B cell (primary cell): ENCODE measurements around the gene PPP1R14C. TPM values are rescaled to one million over a fixed set of nuclear protein-coding genes. Genes with fewer than 3 reads are reported as not detected.

Experiments
- ATAC-seq: fragments of 200-7000 bp; cut with Tn5 transposase; one replicate; pipeline ENCODE4 v1.10.0; 2021; ENCODE audit warnings: low read depth, mild to moderate bottlenecking, moderate number of reproducible peaks, moderate library complexity
- CTCF ChIA-PET: fragments of 350-600 bp; sonication (Branson Sonifier 250); formaldehyde crosslinking; loops from one replicate; lab custom pipeline; 2021; ENCODE audit warnings: antibody characterized with exemption, inconsistent platforms; lab: Charles Lee
- POLR2A ChIA-PET: fragments of 350-600 bp; sonication (Branson Sonifier 250); formaldehyde crosslinking; loops from one replicate; lab custom pipeline; 2021; ENCODE audit warnings: antibody characterized with exemption; lab: Charles Lee
- DNase-seq: peaks from one replicate; pipeline ENCODE4 v3.0.0; 2013
- H2AFZ ChIP-seq: 2 replicates; pipeline ENCODE4 v1.6.1; 2012; ENCODE audit warnings: mild to moderate bottlenecking, low read depth, low read length; ENCODE audit not compliant: insufficient read depth, poor library complexity, severe bottlenecking
- H3K27ac ChIP-seq, 2 donors: 1 replicate in 1 of 2; 2 replicates in 1 of 2; pipeline ENCODE4 v1.5.1; 2012 to 2013; ENCODE audit warnings: low read length in 2 of 2, mild to moderate bottlenecking in 2 of 2, moderate library complexity in 1 of 2
- H3K27me3 ChIP-seq, 4 experiments: fragments of 200-600 bp in 1 of 4; sonication (generic) in 1 of 4; replicated peaks in 1 of 4; 1 replicate in 2 of 4; 2 replicates in 2 of 4; pipeline versions ENCODE4 v1.6.1 to v1.7.0; 2013 to 2016; ENCODE audit warnings: low read length in 3 of 4, mild to moderate bottlenecking in 2 of 4, mixed read lengths in 1 of 4, moderate library complexity in 1 of 4; ENCODE audit not compliant: insufficient read depth in 4 of 4, control insufficient read depth in 3 of 4; ENCODE audit errors: control extremely low read depth in 1 of 4
- H3K36me3 ChIP-seq, 2 experiments: replicated peaks in 1 of 2; 1 replicate in 1 of 2; 2 replicates in 1 of 2; pipeline versions ENCODE4 v1.6.1 to v1.7.1; 2013; ENCODE audit warnings: low read length in 1 of 2; ENCODE audit not compliant: insufficient read depth in 2 of 2, control insufficient read depth in 1 of 2; ENCODE audit errors: control extremely low read depth in 1 of 2, extremely low read depth in 1 of 2
- H3K4me1 ChIP-seq, 2 donors: fragments of 200-600 bp in 1 of 2; sonication (generic) in 1 of 2; 1 replicate in 1 of 2; 2 replicates in 1 of 2; pipeline versions ENCODE4 v1.5.1 to v1.6.1; 2013 to 2017; ENCODE audit warnings: low read length in 2 of 2; ENCODE audit not compliant: control insufficient read depth in 2 of 2, insufficient read depth in 2 of 2
- H3K4me2 ChIP-seq: replicated peaks from 2 replicates; pipeline ENCODE3; 2012; ENCODE audit warnings: mild to moderate bottlenecking, low read depth, low read length; ENCODE audit not compliant: poor library complexity, severe bottlenecking
- H3K4me3 ChIP-seq, 5 experiments: fragments of 200-600 bp in 1 of 5; sonication (generic) in 1 of 5; 1 replicate in 3 of 5; 2 replicates in 2 of 5; pipeline versions ENCODE4 v1.5.1 to v1.7.0; 2011 to 2016; ENCODE audit warnings: low read length in 4 of 5, mild to moderate bottlenecking in 4 of 5, low read depth in 2 of 5, control low read depth in 1 of 5, moderate library complexity in 1 of 5; ENCODE audit not compliant: insufficient read depth in 1 of 5; ENCODE audit errors: control extremely low read depth in 1 of 5, extremely low read depth in 1 of 5
- H3K79me2 ChIP-seq: fragments of 200-600 bp; sonication (generic); one replicate; pipeline ENCODE4 v1.6.0; 2016; ENCODE audit warnings: low read length; ENCODE audit not compliant: control insufficient read depth, insufficient read depth
- H3K9ac ChIP-seq: fragments of 200-600 bp; sonication (generic); 2 replicates; pipeline ENCODE4 v1.6.1; 2017; ENCODE audit warnings: mild to moderate bottlenecking, low read length, moderate library complexity
- H3K9me3 ChIP-seq, 3 donors: one replicate each; pipeline versions ENCODE4 v1.6.1 to v1.7.1; 2013; ENCODE audit warnings: low read length in 2 of 3; ENCODE audit not compliant: control insufficient read depth in 2 of 3, insufficient read depth in 1 of 3; ENCODE audit errors: control extremely low read depth in 1 of 3
- H4K20me1 ChIP-seq: 2 replicates; pipeline ENCODE4 v1.6.0; 2012; ENCODE audit warnings: mild to moderate bottlenecking, low read length; ENCODE audit not compliant: insufficient read depth, control insufficient read depth, poor library complexity, severe bottlenecking
- H3K27ac Mint-ChIP-seq: one replicate; pipeline ENCODE4 v1.8.0; 2021; ENCODE audit warnings: mixed read lengths
- H3K27me3 Mint-ChIP-seq: one replicate; pipeline ENCODE4 v1.8.0; 2021; ENCODE audit warnings: mixed read lengths
- H3K4me1 Mint-ChIP-seq: one replicate; pipeline ENCODE4 v1.8.0; 2021; ENCODE audit warnings: mixed read lengths
- H3K4me3 Mint-ChIP-seq: one replicate; pipeline ENCODE4 v1.8.0; 2021; ENCODE audit warnings: mixed read lengths
- H3K9me3 Mint-ChIP-seq: one replicate; pipeline ENCODE4 v1.8.0; 2022; ENCODE audit warnings: mixed read lengths; ENCODE audit not compliant: insufficient read depth
- EZH2 ChIP-seq: IDR thresholded peaks from 2 replicates; pipeline ENCODE4 v1.6.1; 2012; ENCODE audit warnings: borderline replicate concordance, low read depth, mild to moderate bottlenecking, moderate library complexity, low read length; ENCODE audit not compliant: insufficient read depth, poor library complexity, severe bottlenecking
- WGBS: methylation state at CpG from one replicate; pipeline ENCODE4 v1.1.5; 2013; ENCODE audit warnings: missing lambda C conversion rate; ENCODE audit not compliant: insufficient coverage; 5-methylcytosine and 5-hydroxymethylcytosine counted together
- intact Hi-C: fragments of 100-400 bp; cut with micrococcal nuclease; formaldehyde crosslinking; loops from one replicate; pipeline ENCODE4 v1.10.0; 2022
- polyA plus RNA-seq: library from polyadenylated mRNA; depleted of rRNA; stranded (reverse); fragments of >200 nt; gene quantifications from 2 replicates; pipeline ENCODE4 v1.2.3, GENCODE V29; 2012
- total RNA-seq, 2 donors: library from RNA; stranded (reverse); fragments of 120-200 nt in 1 of 2; gene quantifications; 1 replicate in 1 of 2; 2 replicates in 1 of 2; pipeline versions ENCODE4 v1.2.3 to v1.2.4, GENCODE V29; 2013 to 2022
- TF ChIP-seq, protein P1 (sequence below): fragments of 200-600 bp; IDR thresholded peaks from one replicate; pipeline ENCODE4 v1.8.0; 2022; ENCODE audit warnings: antibody characterized with exemption, mild to moderate bottlenecking

PPP1R14C gene
- total and polyA plus RNA-seq, 2 donors (not counting 1 experiment from before 2014, with no cell fraction given): not detected

DNA sequence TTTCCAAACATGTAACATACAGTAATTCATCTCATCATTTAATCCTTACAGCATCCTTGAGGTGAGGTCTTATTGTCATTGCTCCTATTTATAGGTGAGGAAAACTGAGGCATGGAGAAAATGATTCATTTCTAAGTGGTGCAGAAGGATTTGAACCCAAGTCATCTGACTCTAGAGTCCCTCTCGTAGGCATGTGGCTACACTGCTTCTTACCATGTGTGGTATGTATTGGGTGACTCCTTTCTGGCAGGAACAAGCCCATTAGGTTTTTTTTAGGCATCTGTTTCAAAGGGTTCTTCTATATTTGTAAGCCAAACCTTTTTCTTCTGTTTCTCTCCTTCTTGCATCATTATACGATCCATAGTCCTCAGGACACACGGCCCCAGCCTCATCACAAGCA is 94.8 kb downstream of the PPP1R14C start:
- Histone ChIP-seq H3K36me3 (no peaks in the 10 kb centered on the region), H2AFZ (no peak overlapping the region), H3K4me2 (no peak overlapping the region), H3K27ac (no peak overlapping the region), H3K9ac (no peak overlapping the region), H3K27me3 (peaks cover 0 to 5% (median 0%) of the 10 kb centered on the region in 4 experiments), H4K20me1 (no peaks in the 10 kb centered on the region), H3K4me1 (no peaks in the 10 kb centered on the region), H3K9me3 (peaks cover 0 to 12% (median 4%) of the 10 kb centered on the region in 3 donors), H3K79me2 (no peaks in the 10 kb centered on the region), H3K4me3 (no peak overlapping the region)
- ATAC-seq (no peak), DNase-seq (no peak)
- intact Hi-C loops: no loop called here
- no peak for TF ChIP-seq EZH2
- TF ChIP-seq, protein P1, sequence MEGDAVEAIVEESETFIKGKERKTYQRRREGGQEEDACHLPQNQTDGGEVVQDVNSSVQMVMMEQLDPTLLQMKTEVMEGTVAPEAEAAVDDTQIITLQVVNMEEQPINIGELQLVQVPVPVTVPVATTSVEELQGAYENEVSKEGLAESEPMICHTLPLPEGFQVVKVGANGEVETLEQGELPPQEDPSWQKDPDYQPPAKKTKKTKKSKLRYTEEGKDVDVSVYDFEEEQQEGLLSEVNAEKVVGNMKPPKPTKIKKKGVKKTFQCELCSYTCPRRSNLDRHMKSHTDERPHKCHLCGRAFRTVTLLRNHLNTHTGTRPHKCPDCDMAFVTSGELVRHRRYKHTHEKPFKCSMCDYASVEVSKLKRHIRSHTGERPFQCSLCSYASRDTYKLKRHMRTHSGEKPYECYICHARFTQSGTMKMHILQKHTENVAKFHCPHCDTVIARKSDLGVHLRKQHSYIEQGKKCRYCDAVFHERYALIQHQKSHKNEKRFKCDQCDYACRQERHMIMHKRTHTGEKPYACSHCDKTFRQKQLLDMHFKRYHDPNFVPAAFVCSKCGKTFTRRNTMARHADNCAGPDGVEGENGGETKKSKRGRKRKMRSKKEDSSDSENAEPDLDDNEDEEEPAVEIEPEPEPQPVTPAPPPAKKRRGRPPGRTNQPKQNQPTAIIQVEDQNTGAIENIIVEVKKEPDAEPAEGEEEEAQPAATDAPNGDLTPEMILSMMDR: no peak
- 100% methylated on average over 2 of the region's 3 CpGs for WGBS
- ChIA-PET POLR2A (no interaction called here), CTCF (no interaction called here)
- Mint-ChIP-seq H3K4me1 (peaks cover 3% of the 10 kb centered on the region), H3K4me3 (no peak overlapping the region), H3K27me3 (peaks cover 19% of the 10 kb centered on the region), H3K9me3 (peaks cover 3% of the 10 kb centered on the region), H3K27ac (no peak overlapping the region)

DNA sequence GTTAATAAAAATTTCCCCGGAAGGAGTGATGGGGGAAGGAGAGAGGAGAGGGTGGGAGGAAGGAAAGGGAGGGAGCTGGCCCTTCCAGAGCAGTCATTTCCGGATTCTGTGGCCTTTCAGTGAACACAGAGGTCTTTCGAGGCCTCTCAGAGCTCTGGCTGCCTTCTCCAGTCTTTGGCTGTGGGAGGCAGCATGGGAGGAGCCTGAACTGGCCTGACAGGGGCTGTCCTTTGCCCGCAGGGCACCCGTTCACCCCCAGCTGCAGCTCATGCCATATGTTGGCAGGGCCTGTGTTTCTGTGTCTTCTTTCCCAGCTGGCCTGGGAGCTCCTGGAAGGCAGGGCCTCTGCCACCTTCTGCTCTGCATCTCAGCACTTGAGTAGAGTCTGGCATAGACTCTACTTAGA is 95.5 kb downstream of the PPP1R14C start:
- peaks cover 0 to 5% (median 0%) of the 10 kb centered on the region in 4 experiments for H3K27me3 ChIP-seq
- DNase-seq (no peak), ATAC-seq (no peak)
- ChIA-PET POLR2A (no interaction called here), CTCF (no interaction called here)
- Mint-ChIP-seq H3K4me3 (no peak overlapping the region), H3K9me3 (no peaks in the 10 kb centered on the region), H3K4me1 (peaks cover 2% of the 10 kb centered on the region), H3K27me3 (peaks cover 16% of the 10 kb centered on the region), H3K27ac (no peak overlapping the region)
- no peak overlapping the region for H3K27ac ChIP-seq
- TF ChIP-seq EZH2: no peak
- TF ChIP-seq, protein P1: no peak
- intact Hi-C loops: no loop called here
- H3K4me3 ChIP-seq: no peak overlapping the region
- no peaks in the 10 kb centered on the region for H3K4me1 ChIP-seq
- WGBS: 70% methylated on average over 5 of the region's 5 CpGs
- no peaks in the 10 kb centered on the region for H3K79me2 ChIP-seq
- H4K20me1 ChIP-seq: no peaks in the 10 kb centered on the region
- no peak overlapping the region for H2AFZ ChIP-seq
- no peak overlapping the region for H3K4me2 ChIP-seq
- H3K36me3 ChIP-seq: no peaks in the 10 kb centered on the region
- peaks cover 0 to 9% (median 0%) of the 10 kb centered on the region in 3 donors for H3K9me3 ChIP-seq
- H3K9ac ChIP-seq: no peak overlapping the region
